ENCODE measurements around the gene SHANK3.

Gene SHANK3

GRCh38 chr22:50714631-50715179 lies 42.1 kb downstream of the SHANK3 start:
- no peak for TF ChIP-seq TAF1 (IDR thresholded peaks at IDR 0.05; ENCODE audit: borderline replicate concordance, insufficient read depth, low read length)
- no peak for TF ChIP-seq SIN3A (IDR thresholded peaks at IDR 0.05; ENCODE audit: borderline replicate concordance, insufficient read depth, low read length)
- TF ChIP-seq REST (IDR thresholded peaks at IDR 0.05; ENCODE audit: insufficient read depth in 1 of 2, low read depth in 2 of 2, low read length in 2 of 2), result no peak
- no peak for TF ChIP-seq POLR2AphosphoS5 (IDR thresholded peaks at IDR 0.05; ENCODE audit: low read depth, low read length)
- no peak for TF ChIP-seq FOXP2 (optimal IDR thresholded peaks at IDR 0.05; ENCODE audit: borderline replicate concordance, extremely low read depth, extremely low read length, insufficient read depth)

DNA sequence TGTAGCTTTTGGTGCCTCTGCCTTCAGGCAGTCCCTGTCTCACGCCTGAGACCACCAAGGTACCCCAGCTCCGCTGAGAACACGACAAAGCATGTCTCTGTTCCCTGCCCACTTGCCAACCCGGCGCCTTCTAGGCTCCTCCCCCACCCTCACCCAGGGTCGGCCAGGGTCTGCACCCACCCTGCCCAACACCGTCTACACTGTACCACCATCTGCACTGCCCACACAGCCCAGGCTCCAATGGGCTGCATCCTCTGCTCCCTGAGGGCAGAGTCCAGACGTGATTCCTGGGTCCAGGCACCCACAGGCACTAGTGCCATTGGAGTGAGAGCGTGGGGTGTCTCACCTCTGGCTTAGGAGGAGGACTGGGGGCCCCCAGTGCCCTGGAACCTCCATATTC lies 42.6 kb downstream of the SHANK3 start:
- TF ChIP-seq FOXP2 (optimal IDR thresholded peaks at IDR 0.05; ENCODE audit: borderline replicate concordance, extremely low read depth, extremely low read length, insufficient read depth) (no peak), POLR2AphosphoS5 (IDR thresholded peaks at IDR 0.05; ENCODE audit: low read depth, low read length) (no peak), TAF1 (IDR thresholded peaks at IDR 0.05; ENCODE audit: borderline replicate concordance, insufficient read depth, low read length) (no peak), SIN3A (IDR thresholded peaks at IDR 0.05; ENCODE audit: borderline replicate concordance, insufficient read depth, low read length) (no peak), REST (IDR thresholded peaks at IDR 0.05; ENCODE audit: insufficient read depth in 1 of 2, low read depth in 2 of 2, low read length in 2 of 2) (no peak)

GRCh38 chr22:50715776-50716175 lies 43.2 kb downstream of the SHANK3 start:
- TF ChIP-seq POLR2AphosphoS5 (IDR thresholded peaks at IDR 0.05; ENCODE audit: low read depth, low read length), result no peak

GRCh38 chr22:50716290-50717024 lies 43.8 kb downstream of the SHANK3 start:
- TF ChIP-seq SIN3A (IDR thresholded peaks at IDR 0.05; ENCODE audit: borderline replicate concordance, insufficient read depth, low read length) (no peak), TAF1 (IDR thresholded peaks at IDR 0.05; ENCODE audit: borderline replicate concordance, insufficient read depth, low read length) (no peak), FOXP2 (optimal IDR thresholded peaks at IDR 0.05; ENCODE audit: borderline replicate concordance, extremely low read depth, extremely low read length, insufficient read depth) (no peak)

DNA sequence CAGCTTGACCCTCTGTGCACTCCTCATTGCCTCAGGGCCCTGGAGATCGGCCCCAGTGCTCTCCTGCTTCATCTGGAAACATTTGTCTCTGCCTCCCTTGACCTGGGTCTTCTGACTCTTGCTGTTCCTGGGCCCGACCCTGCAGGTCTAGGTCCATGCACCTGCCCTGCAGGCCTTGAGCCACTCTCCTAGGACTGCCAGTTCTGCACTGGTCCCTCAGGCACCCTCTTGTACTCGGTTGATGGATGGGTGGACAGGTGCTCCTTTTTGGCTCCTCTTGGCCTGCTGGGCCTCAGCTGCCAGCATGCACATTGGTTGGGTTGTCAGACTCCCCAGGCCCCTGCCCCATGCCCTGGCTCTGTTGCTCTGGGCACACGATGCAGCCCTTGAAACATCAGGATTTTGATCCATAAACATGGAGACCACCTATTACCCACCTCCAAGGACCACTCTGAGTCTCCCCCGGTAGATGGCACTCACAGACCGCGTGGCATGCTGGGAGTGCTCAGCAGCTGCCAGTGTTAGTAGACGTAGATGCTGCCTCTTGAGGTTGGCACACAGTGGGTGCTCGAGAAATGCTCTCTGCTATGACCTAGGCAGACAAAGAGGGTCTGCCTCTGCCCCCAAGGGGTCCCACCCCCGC lies 45.2 kb downstream of the SHANK3 start:
- TF ChIP-seq FOXP2 (optimal IDR thresholded peaks at IDR 0.05; ENCODE audit: borderline replicate concordance, extremely low read depth, extremely low read length, insufficient read depth) (no peak), POLR2AphosphoS5 (IDR thresholded peaks at IDR 0.05; ENCODE audit: low read depth, low read length) (no peak), TAF1 (IDR thresholded peaks at IDR 0.05; ENCODE audit: borderline replicate concordance, insufficient read depth, low read length) (no peak), REST (IDR thresholded peaks at IDR 0.05; ENCODE audit: insufficient read depth in 1 of 2, low read depth in 2 of 2, low read length in 2 of 2) (no peak), SIN3A (IDR thresholded peaks at IDR 0.05; ENCODE audit: borderline replicate concordance, insufficient read depth, low read length) (no peak)

GRCh38 chr22:50718352-50718709 lies 45.7 kb downstream of the SHANK3 start:
- TF ChIP-seq TAF1 (IDR thresholded peaks at IDR 0.05; ENCODE audit: borderline replicate concordance, insufficient read depth, low read length), result no peak
- TF ChIP-seq POLR2AphosphoS5 (IDR thresholded peaks at IDR 0.05; ENCODE audit: low read depth, low read length), result no peak
- no peak for TF ChIP-seq REST (IDR thresholded peaks at IDR 0.05; ENCODE audit: insufficient read depth in 1 of 2, low read depth in 2 of 2, low read length in 2 of 2)
- TF ChIP-seq SIN3A (IDR thresholded peaks at IDR 0.05; ENCODE audit: borderline replicate concordance, insufficient read depth, low read length), result no peak
- no peak for TF ChIP-seq FOXP2 (optimal IDR thresholded peaks at IDR 0.05; ENCODE audit: borderline replicate concordance, extremely low read depth, extremely low read length, insufficient read depth)
